Bronchial epithelial cell (primary cell): ENCODE data around the gene ADAMTS9. TPM values are rescaled to one million over a fixed set of nuclear protein-coding genes. Genes with fewer than 3 reads are reported as not detected.

ENCODE experiments used
- DNase-seq: peaks from one replicate; pipeline ENCODE4 v3.0.0-alpha.2; 2010; ENCODE audit warnings: low read depth
- FAIRE-seq: peaks from 2 replicates; lab custom pipeline; 2011; peaks lifted over from hg19 to GRCh38; lab: Jason Lieb, UNC
- H3K27me3 ChIP-seq: 2 replicates; pipeline ENCODE4 v1.5.1; 2011; ENCODE audit warnings: low read length; ENCODE audit not compliant: control insufficient read depth, insufficient read depth
- H3K36me3 ChIP-seq: 2 replicates; pipeline ENCODE4 v1.5.1; 2011; ENCODE audit warnings: low read length; ENCODE audit not compliant: control insufficient read depth, insufficient read depth
- H3K4me3 ChIP-seq: 2 replicates; pipeline ENCODE4 v1.5.1; 2011; ENCODE audit warnings: mild to moderate bottlenecking, low read depth, low read length, control low read depth
- CTCF ChIP-seq: IDR thresholded peaks from 2 replicates; pipeline ENCODE4 v1.5.1; 2011; ENCODE audit warnings: mild to moderate bottlenecking, moderate library complexity, low read length, control low read depth, inconsistent platforms; ENCODE audit not compliant: insufficient read depth, severe bottlenecking
- total RNA-seq: library from RNA; depleted of rRNA; stranded (reverse); fragments of >200 nt; gene quantifications from 2 replicates; pipeline ENCODE4 v1.2.1, GENCODE V29; 2014

Gene ADAMTS9
- total RNA-seq, 1 donor from 2014 or later = 0.26 TPM

DNA sequence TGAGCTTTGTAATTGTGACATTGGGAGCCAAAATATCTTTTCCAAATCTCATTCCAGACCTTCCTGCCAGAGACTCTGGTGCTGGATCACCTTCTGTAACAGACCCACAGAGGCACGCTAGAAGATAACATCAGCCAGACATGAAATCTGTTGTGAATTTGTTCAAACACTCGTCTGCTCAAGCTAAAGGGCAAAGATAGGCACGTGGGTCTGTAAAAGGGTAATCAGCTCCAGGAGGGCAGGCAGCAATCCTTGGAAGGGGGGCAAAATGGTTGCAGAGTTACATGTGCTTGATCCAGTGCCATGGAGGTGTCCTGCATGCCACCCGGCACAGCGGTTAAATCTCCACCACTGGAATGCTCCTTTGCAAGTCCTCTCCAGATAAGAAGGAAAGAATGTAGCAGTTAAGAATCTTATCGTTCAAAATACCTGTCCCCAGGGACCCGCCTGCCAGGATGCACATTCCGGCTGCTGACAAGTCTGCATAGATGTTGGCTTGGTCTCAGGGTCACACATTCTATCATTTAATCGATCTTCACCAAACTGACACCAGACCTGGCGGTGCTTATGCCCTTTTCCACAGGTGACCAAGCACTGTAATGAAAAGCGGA lies 74.8 kb downstream of the ADAMTS9 start:
- FAIRE-seq (no peak), DNase-seq (no peak)
- Histone ChIP-seq H3K27me3 (no peaks in the 10 kb centered on the region), H3K4me3 (no peak overlapping the region), H3K36me3 (no peaks in the 10 kb centered on the region)
- TF ChIP-seq CTCF = no peak

- FAIRE-seq (no peak), DNase-seq (no peak)
- H3K27me3 ChIP-seq = no peaks in the 10 kb centered on the region
- no peak for TF ChIP-seq CTCF
- H3K36me3 ChIP-seq = no peaks in the 10 kb centered on the region
- H3K4me3 ChIP-seq = no peak overlapping the region
Measured at GRCh38 chr3:64612082-64612860, 75.5 kb downstream of the ADAMTS9 start.

DNA sequence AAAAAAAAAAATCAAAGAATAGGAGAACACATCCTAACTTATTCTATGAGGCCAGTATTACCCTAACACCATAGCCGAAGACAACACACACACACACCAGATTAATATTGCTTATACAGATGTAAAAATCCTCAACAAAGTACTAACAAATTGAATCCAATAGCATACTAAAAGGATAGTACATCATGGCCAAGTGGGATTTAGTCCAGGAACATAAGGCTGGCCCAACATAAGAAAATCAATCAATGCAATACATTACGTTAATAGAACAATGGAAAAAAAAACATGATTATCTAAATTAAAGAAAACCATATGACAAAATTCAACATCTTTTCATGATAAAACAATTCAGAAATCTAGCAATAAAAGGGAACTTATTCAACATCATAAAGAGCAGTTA lies 79.1 kb downstream of the ADAMTS9 start:
- no peaks in the 10 kb centered on the region for H3K27me3 ChIP-seq
- DNase-seq (no peak), FAIRE-seq (no peak)
- H3K36me3 ChIP-seq = no peaks in the 10 kb centered on the region
- no peak for TF ChIP-seq CTCF
- H3K4me3 ChIP-seq = no peak overlapping the region

GRCh38 chr3:64607032-64607551 lies 80.7 kb downstream of the ADAMTS9 start:
- Histone ChIP-seq H3K27me3 (no peaks in the 10 kb centered on the region), H3K36me3 (no peaks in the 10 kb centered on the region), H3K4me3 (no peak overlapping the region)
- no peak for FAIRE-seq
- no peak for TF ChIP-seq CTCF
- DNase-seq = no peak

DNA sequence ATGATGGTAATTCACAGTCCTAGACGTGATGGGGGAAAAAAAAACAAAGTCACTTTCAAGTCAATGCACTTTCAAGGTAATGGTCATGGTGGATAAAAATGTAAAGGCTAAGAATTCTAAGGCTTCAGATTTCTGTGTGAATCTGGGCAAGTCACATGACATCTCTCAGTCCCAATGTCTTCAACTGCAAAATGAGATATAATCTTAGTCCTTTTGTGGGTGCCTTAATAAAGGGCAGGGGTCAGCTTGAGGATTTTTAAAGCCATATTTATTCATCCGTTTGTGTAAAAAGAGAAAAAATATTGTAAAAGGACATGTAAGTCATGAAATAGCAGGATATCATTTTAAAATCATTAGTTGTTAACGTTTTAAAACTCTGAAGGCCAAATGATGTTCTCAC lies 83.5 kb downstream of the ADAMTS9 start:
- FAIRE-seq = no peak
- DNase-seq = no peak
- Histone ChIP-seq H3K36me3 (no peaks in the 10 kb centered on the region), H3K27me3 (no peaks in the 10 kb centered on the region), H3K4me3 (no peak overlapping the region)
- no peak for TF ChIP-seq CTCF
